Suprapubic skin (tissue), 4 donors: ENCODE measurements around the gene PRR12.

Experiments used
- CTCF ChIP-seq, 2 donors: fragments of 200-600 bp in 1 of 2; fragments of 450-650 bp in 1 of 2; sonication (generic) in 1 of 2; IDR thresholded peaks; one replicate each; pipeline ENCODE4 v1.5.1; 2016 to 2019; ENCODE audit warnings: antibody characterized with exemption in 2 of 2, mild to moderate bottlenecking in 1 of 2, moderate library complexity in 1 of 2
- EP300 ChIP-seq: sonication (generic); formaldehyde crosslinking; IDR thresholded peaks from one replicate; pipeline ENCODE4 v1.6.1; 2017; ENCODE audit warnings: antibody characterized with exemption
- POLR2A ChIP-seq, 2 donors: fragments of 450-650 bp; IDR thresholded peaks; one replicate each; pipeline ENCODE4 v1.6.1; 2017; ENCODE audit warnings: antibody characterized with exemption in 2 of 2, mild to moderate bottlenecking in 2 of 2, moderate library complexity in 2 of 2
- POLR2AphosphoS5 ChIP-seq, 3 donors: sonication (generic); formaldehyde crosslinking; IDR thresholded peaks; one replicate each; pipeline ENCODE4 v1.6.1; 2017; ENCODE audit warnings: antibody characterized with exemption in 3 of 3

GRCh38 chr19:49566302-49566701, 24.7 kb upstream of the PRR12 start:
- no peak for TF ChIP-seq CTCF (IDR thresholded peaks at IDR 0.05)
- no peak for TF ChIP-seq POLR2A (IDR thresholded peaks at IDR 0.05)
- TF ChIP-seq POLR2AphosphoS5 (IDR thresholded peaks at IDR 0.05): no peak
- TF ChIP-seq EP300: no peak
